HG03442 (cell line): ENCODE data around the gene TBX3.
"Not testable (repeated sequence)": the region's sequence is repeated elsewhere in the genome, so short reads cannot be mapped to it uniquely, and the experiment has no call there.

Experiments used
- ATAC-seq: cut with Tn5 transposase; IDR thresholded peaks from one replicate; pipeline ENCODE4 v1.9.1; 2021; ENCODE audit warnings: mild to moderate bottlenecking, moderate library complexity; ENCODE audit not compliant: unreplicated experiment

The TBX3 gene

GRCh38 chr12:114684098-114684869 lies at the start of gene TBX3:
TSS of gene TBX3 (minus strand) at chr12:114684175. CDS start at chr12:114683200, 975 bp downstream.
- ATAC-seq: no peak

DNA sequence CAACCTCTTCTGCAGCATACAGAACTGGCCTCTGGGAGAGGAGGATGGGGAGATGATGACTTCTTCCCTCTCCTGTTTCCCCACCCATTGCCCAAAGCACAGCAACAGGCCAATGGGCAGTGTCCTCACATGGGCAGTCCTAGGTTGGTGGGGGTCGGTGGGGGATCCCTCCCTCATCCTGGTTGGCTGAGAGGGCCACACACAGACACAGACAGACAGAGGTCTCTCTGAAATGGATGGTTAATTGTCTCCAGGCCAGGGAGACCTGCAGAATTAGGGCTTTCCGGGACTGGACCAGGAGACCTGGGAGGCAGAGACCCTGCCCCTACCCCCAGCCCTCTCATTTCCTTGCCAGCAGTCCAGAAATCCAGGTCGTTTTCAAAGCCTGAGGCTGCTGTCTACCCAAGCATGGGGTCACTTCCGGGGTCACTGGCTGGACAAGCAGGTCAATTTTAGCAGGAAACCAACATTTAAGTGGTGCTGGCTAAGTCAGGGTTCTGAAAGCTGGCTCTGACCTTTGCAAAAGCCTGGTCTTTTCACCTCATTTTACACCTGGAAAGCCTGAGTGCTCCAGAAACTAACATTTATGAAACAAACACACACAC lies 48.6 kb upstream of the TBX3 start:
- no peak for ATAC-seq

DNA sequence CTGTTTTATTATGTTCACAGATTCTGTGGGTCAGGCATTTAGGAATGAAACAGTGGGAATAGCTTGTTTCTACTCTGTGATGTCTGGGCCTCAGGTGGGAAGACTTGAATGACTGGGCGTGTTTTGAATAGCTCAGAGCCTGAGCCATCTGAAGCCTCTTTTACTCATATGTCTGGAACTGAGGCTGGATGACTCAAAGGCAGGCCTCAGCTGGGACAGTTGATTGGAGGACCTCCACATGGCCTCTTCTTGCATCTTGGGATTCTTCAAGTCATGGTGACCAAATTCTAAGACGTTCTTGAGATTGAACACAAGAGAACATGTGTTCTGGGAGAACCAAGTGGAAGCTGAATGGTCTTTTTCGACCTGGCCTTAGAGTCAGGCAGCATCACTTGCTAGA lies 45.8 kb upstream of the TBX3 start:
- ATAC-seq: no peak

DNA sequence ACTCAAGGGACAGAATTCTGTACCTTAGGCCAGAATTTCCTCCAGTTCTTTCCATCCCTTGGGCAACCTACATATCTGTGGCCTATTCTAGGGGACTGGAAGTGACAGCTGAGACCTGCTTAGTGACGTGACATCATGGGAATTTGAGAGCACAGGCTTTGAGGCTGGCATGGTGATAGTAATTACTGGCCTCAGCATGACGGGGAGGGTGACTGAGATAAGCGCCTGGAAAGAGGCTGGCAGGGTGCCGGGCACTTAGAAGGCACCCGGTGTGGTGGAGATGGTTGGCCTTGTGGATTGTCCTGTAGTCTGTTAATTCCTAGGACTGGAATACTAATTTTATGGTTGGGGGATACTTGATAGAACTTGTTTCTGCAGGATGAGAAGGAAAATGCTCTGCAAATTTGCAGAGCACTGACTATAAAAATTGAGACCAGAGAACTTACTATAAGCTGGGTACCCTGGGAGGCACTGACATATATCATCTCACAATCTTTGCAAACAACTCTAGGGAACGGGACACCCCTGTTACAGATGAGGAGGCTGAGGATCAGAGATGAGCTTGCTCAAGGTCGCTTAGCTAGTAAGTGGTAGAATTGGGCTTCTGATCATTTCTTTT lies 42.2 kb upstream of the TBX3 start:
- no peak for ATAC-seq

DNA sequence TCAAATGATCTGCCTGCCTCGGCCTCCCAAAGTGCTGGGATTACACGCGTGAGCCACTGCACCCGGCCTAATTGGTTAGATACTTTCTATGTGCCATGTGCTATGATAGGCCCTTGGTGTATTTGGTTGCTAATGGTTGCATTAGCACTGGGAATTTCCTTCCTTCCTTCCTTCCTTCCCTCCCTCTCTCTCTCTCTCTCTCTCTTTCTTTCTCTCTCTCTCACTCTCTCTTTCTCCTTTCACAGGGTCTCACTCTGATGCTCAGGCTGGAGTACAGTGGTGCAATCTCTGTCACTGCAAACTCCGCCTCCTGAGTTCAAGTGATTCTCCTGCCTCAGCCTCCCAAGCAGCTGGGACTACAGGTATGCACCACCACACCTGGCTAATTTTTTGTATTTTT lies 38.2 kb upstream of the TBX3 start:
- ATAC-seq: not testable (repeated sequence)

- no peak for ATAC-seq
Observed at GRCh38 chr12:114721266-114721665, 37.3 kb upstream of the TBX3 start.

GRCh38 chr12:114713466-114714215 lies 29.7 kb upstream of the TBX3 start:
- ATAC-seq: no peak

GRCh38 chr12:114711689-114712152 lies 27.7 kb upstream of the TBX3 start:
- ATAC-seq: no peak

DNA sequence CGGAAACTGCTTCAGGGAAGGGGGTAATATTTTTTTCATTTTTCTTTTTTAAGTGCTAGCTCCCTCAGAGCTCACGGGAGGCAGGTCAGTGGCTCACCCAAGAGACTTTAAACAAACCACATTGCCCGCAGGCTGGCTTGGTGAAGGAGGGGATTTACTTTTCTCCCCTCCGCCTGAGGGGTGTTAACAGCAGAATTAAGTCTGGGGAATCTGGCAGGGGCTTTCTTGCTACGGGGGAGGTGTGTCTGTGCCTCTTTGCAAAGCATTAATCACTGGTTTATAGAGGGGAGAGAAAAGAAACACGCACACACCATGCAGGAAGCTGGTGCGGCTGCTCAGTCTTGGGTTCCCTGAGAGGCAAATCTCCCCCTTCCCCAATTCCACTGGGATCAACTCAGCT lies 26.2 kb upstream of the TBX3 start:
- ATAC-seq: no peak

DNA sequence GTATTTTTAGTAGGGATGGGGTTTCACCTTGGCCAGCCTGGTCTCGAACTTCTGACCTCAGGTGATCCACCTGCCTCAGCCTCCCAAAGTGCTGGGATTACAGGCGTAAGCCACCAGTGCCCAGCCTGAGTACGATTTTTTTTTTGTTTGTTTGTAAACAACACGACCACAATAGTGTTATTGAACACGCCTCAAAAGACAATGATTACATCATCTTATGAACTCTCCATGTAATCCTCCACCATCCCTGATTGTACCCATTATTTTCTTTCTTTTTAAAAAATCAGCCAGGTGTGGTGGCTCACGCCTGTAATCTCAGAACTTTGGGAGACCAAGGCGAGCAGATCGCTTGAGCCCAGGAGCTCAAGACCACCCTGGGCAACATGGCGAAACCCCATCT lies 25.1 kb upstream of the TBX3 start:
- ATAC-seq: no peak

GRCh38 chr12:114708598-114708997 lies 24.6 kb upstream of the TBX3 start:
- not testable (repeated sequence) for ATAC-seq

DNA sequence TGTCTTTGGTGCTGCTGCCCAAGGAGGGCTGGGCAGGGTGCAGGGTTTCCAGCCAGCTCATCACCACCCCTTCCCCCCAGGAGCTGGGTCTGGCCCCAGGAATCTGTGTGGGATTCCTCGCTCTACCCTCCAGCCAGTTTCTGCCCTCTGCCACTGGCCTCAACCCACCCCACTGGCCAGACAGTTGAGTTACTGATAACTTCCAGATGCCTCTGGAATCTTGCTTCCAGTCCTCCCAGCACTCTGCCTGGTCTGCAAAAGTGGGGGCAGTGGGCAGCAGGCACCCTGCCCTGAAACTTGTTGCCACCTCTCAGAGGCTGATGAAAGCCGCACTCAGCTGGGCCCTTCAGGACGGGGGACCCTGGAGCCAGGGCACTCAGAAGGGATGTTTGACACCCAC lies 20.1 kb upstream of the TBX3 start:
- ATAC-seq: no peak

GRCh38 chr12:114703060-114703493 lies 19.1 kb upstream of the TBX3 start:
- ATAC-seq: no peak

DNA sequence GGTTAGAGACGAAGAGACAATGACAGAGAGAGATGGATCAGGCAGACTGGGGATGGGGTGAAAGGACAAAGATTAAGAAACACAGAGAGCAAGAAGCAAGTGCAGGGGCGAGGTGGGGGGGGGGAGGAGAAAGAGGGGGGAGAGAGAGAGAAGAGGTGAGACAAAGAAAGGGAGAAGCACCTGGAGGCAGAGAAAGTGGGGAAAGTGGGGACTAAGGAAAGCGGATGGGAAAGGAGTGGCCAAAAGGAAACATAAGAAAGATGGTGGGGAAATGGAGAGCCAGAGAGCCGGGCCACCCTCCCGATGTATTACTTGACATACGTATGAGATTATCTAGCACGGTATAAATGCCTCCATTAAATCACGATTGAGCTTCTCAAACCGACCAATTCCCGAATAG lies 18.5 kb upstream of the TBX3 start:
- ATAC-seq: no peak

GRCh38 chr12:114701553-114701952 lies 17.6 kb upstream of the TBX3 start:
- ATAC-seq: no peak

- ATAC-seq: no peak
Observed at GRCh38 chr12:114701104-114701414, 17.1 kb upstream of the TBX3 start.

GRCh38 chr12:114700392-114701103 lies 16.6 kb upstream of the TBX3 start:
- ATAC-seq: no peak

- ATAC-seq: no peak
Observed at GRCh38 chr12:114698566-114699163, 14.7 kb upstream of the TBX3 start.

DNA sequence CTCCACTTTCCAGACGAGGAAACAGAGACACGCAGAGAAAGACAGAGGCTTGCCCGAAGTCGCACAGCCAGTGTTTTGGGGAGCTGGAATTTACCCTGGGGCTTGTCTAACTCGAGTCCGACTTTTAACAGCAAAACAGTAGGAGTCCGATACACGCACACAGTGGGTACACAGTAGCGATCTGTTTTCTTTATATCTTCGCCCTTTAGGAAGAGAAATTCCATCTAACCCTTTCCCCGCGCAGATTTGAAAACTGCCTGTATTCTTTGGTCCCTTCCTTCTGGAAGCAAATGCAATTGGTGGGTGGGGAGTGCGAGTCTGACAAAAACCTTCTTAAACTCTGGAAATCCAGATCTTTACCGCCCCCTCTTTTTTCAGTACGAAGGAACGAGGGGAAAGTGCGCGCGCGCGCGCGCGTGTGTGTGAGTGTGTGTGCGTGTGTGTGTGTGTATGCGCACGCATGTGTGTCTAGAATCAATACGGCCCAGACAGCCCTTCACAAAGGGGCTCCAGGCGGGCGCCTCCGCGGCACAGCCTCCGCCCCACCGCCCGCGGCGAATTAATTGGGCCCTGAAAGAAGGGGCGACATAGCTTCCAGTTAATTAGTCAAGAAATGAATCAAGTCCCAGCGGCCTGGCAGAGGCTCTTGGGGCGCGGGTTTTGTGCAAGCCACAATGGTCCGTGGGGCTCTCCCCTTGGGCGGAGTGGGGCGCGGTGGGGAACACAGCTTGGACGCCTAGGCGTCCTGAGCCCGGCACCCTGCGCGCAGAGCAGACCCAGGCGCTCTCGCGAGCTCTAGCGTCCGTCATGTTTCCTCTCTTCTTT lies 14.0 kb upstream of the TBX3 start:
- no peak for ATAC-seq
